ENCODE measurements around the gene UBE2E3.

- no peak for TF ChIP-seq CTCF (IDR thresholded peaks at IDR 0.05 in 8 of 11, conservative IDR thresholded peaks at IDR 0.05 in 3 of 11)
- no peak for TF ChIP-seq POLR2A (IDR thresholded peaks at IDR 0.05)
- TF ChIP-seq POLR2AphosphoS5 (IDR thresholded peaks at IDR 0.05), result no peak
These were observed 42.2 kb downstream of the UBE2E3 start for GRCh38 chr2:181022652-181023051.

Data from spleen (tissue), 7 donors.